GM20431 (cell line): ENCODE results near the gene PBXIP1.
"Not testable (repeated sequence)": the region's sequence is repeated elsewhere in the genome, so short reads cannot be mapped to it uniquely, and the experiment has no call there.

ENCODE experiments used
- in situ Hi-C: fragments of 300-500 bp; cut with MseI, MboI; formaldehyde crosslinking; loops from one replicate; pipeline ENCODE4 v1.15.0; 2020; ENCODE audit warnings: low sequenced_read_pairs; ENCODE audit not compliant: unreplicated experiment

The PBXIP1 gene

GRCh38 chr1:154955718-154956543, at the start of gene PBXIP1:
TSS of gene PBXIP1 (minus strand) at chr1:154956099. CDS start at chr1:154953721, 2,378 bp downstream.
- in situ Hi-C loops: no loop called here

GRCh38 chr1:155005076-155006011, 49.4 kb upstream of the PBXIP1 start:
- in situ Hi-C loops: no loop called here

GRCh38 chr1:155004352-155005075, 48.6 kb upstream of the PBXIP1 start:
- in situ Hi-C loops: no loop called here

GRCh38 chr1:155003766-155004351, 48.0 kb upstream of the PBXIP1 start:
- in situ Hi-C loops: no loop called here

- in situ Hi-C loops: no loop called here
These were observed 47.4 kb upstream of the PBXIP1 start for GRCh38 chr1:155003227-155003765.

- in situ Hi-C loops: no loop called here
These were observed 46.7 kb upstream of the PBXIP1 start, which contains the start of gene ZBTB7B for GRCh38 chr1:155002464-155003226. TSS of gene ZBTB7B (plus strand) at chr1:155002802. CDS start at chr1:155014661, 11,859 bp downstream.

GRCh38 chr1:155001675-155002463, 46.0 kb upstream of the PBXIP1 start:
- in situ Hi-C loops: no loop called here

GRCh38 chr1:155001425-155001674, 45.5 kb upstream of the PBXIP1 start:
- in situ Hi-C loops: no loop called here

- in situ Hi-C loops: no loop called here
These were observed 45.0 kb upstream of the PBXIP1 start for GRCh38 chr1:155000726-155001424.

- in situ Hi-C loops: no loop called here
These were observed 44.5 kb upstream of the PBXIP1 start for GRCh38 chr1:155000411-155000725.

- in situ Hi-C loops: no loop called here
These were observed 43.9 kb upstream of the PBXIP1 start for GRCh38 chr1:154999571-155000410.

- in situ Hi-C loops: no loop called here
These were observed 43.1 kb upstream of the PBXIP1 start for GRCh38 chr1:154998818-154999570.

GRCh38 chr1:154998201-154998780, 42.4 kb upstream of the PBXIP1 start:
- in situ Hi-C loops: no loop called here

- in situ Hi-C loops: no loop called here
These were observed 41.2 kb upstream of the PBXIP1 start for GRCh38 chr1:154996966-154997701.

- in situ Hi-C loops: not testable (repeated sequence)
These were observed 39.5 kb upstream of the PBXIP1 start for GRCh38 chr1:154995301-154995983.
